SU-DHL-6 (cell line): Measurements from ENCODE around the gene L3HYPDH.

Source experiments
- EZH2phosphoT487 ChIP-seq: fragments of 200-600 bp; sonication (generic), shearing (Covaris generic); conservative IDR thresholded peaks from 2 replicates; pipeline ENCODE4 v1.6.1; 2018; ENCODE audit warnings: mild to moderate bottlenecking, antibody characterized with exemption, low read length, moderate library complexity, mixed read lengths
- TF ChIP-seq, protein P1 (sequence below): fragments of 200-600 bp; sonication (generic); IDR thresholded peaks from one replicate; pipeline ENCODE4 v1.5.1; 2017; ENCODE audit warnings: antibody characterized with exemption, mild to moderate bottlenecking, low read length, moderate library complexity; ENCODE audit not compliant: insufficient read depth, poor library complexity, severe bottlenecking

DNA sequence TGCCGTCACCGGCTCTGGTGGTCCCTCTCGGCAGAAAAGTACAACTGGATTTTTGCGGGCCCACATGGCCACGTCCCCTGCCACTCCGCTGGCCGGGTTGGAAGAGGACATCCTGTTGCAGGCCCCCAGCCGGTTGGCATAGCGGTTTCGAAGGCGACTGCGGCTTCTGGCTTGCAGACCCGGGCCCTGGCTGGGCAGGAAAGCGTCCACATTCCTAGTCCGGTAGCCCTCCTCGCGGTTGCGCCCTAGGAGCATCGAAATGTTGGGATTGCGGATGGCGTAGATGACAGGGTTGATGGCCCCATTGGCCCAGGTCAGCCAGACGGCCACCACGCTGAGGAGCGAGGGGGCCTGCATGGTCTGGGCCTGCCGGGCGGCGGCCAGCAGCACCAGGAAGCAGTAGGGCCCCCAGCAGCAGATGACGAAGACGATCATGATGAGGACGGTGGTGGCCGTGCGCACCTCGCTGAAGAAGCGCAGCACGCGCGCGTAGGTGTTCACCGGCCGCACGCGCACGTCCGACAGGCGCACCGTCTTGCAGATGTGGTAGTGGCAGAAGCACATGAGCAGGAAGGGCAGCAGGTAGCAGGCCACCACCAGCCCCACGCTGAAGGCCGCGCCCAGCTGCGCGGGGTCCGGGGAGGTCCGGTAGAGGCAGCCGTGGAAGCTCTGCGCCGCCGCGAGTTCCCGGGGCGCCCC lies 20.3 kb downstream of the L3HYPDH start:
- TF ChIP-seq, protein P1, sequence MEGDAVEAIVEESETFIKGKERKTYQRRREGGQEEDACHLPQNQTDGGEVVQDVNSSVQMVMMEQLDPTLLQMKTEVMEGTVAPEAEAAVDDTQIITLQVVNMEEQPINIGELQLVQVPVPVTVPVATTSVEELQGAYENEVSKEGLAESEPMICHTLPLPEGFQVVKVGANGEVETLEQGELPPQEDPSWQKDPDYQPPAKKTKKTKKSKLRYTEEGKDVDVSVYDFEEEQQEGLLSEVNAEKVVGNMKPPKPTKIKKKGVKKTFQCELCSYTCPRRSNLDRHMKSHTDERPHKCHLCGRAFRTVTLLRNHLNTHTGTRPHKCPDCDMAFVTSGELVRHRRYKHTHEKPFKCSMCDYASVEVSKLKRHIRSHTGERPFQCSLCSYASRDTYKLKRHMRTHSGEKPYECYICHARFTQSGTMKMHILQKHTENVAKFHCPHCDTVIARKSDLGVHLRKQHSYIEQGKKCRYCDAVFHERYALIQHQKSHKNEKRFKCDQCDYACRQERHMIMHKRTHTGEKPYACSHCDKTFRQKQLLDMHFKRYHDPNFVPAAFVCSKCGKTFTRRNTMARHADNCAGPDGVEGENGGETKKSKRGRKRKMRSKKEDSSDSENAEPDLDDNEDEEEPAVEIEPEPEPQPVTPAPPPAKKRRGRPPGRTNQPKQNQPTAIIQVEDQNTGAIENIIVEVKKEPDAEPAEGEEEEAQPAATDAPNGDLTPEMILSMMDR = no peak
- no peak for TF ChIP-seq EZH2phosphoT487
